AG08396 (cell line): ENCODE data around the gene TNFRSF1B.
A peak's percentile ranks its signal among the peaks of the same experiment; 100 is the strongest.

Source experiments
- DNase-seq: peaks from one replicate; pipeline ENCODE4 v3.0.0; 2012; ENCODE audit warnings: low spot score, mixed read lengths

TNFRSF1B gene

DNA sequence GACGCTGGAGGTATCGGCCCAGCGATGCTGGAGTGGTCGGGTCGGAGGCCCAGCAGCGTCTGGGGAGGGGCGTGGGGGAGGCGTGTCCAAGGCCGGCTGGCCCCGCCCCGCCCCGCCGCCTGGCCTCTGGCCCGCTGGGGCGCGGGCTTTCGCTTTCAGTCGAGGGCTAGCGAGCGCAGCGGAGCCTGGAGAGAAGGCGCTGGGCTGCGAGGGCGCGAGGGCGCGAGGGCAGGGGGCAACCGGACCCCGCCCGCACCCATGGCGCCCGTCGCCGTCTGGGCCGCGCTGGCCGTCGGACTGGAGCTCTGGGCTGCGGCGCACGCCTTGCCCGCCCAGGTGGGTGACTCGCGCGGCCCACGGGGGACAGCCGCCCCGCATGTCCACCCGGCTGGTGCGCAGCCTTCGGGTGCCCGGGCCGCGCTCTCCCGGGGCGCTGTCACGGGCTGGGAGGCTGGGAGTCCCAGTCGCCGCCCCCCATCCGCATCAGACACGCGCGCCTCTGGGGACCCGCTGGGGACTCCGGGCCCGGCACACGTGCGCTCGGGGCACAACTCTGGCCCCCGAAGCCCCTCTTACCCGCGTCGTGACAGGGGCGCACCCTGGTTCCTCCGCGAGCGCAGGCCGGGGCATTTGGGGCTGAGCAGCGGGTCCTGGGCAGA, at the start of gene TNFRSF1B:
TSS of gene TNFRSF1B (plus strand) at position 158 of the 659 bp plus-strand sequence. CDS start at position 259, 101 bp downstream.
- peak; percentile 87 for DNase-seq

- DNase-seq: peak; percentile 54
These were observed 45.4 kb upstream of the TNFRSF1B start for GRCh38 chr1:12121212-12122003.

DNA sequence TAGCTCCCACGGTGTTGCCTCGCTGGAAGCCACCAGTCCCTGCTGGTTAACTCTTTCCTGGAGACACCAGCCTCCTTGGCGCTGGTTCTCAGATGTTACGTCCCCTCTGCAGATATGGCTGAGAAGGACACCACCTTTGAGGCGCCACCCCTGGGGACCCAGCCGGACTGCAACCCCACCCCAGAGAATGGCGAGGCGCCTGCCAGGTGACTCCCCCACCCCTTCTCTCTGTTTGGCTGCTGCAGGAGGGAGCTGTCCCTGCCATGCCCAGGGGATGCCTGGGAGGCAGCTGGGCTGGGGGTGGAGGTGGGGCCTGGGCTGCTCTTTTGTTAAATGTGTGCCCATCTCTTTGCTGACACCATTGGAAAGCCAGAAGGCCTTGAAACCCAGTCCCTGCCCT, 43.6 kb upstream of the TNFRSF1B start:
- no peak for DNase-seq

GRCh38 chr1:12124693-12125421, 41.9 kb upstream of the TNFRSF1B start:
- DNase-seq: peak; percentile 69

GRCh38 chr1:12125422-12126355, 41.1 kb upstream of the TNFRSF1B start:
- DNase-seq: no peak

DNA sequence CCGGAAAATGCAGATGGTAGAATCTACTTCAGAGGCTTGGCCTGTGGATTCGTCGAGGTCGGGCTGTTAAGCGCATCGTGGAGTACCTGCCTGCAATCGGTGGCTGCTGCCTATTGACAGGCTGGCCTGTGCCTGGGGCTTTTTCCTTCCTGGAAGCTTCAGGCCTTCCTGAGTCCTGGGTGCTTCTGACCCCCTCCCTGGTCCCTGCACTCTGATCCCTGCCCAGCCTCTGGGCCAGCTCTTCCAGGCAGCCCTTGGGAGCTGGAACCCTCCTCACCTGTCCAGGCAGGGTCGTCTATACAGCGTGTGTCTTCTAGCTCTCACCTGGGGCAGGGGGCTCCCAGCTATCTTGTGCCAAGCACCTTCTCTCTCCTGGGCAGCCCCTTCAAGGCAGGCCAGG, 40.0 kb upstream of the TNFRSF1B start:
- no peak for DNase-seq

GRCh38 chr1:12127206-12127810, 39.5 kb upstream of the TNFRSF1B start:
- DNase-seq: no peak

GRCh38 chr1:12128120-12128519, 38.7 kb upstream of the TNFRSF1B start:
- DNase-seq: no peak

- no peak for DNase-seq
These were observed 37.2 kb upstream of the TNFRSF1B start for GRCh38 chr1:12129624-12130023.

GRCh38 chr1:12130466-12131130, 36.2 kb upstream of the TNFRSF1B start:
- no peak for DNase-seq

GRCh38 chr1:12132078-12132477, 34.7 kb upstream of the TNFRSF1B start:
- peak; percentile 45 for DNase-seq

DNA sequence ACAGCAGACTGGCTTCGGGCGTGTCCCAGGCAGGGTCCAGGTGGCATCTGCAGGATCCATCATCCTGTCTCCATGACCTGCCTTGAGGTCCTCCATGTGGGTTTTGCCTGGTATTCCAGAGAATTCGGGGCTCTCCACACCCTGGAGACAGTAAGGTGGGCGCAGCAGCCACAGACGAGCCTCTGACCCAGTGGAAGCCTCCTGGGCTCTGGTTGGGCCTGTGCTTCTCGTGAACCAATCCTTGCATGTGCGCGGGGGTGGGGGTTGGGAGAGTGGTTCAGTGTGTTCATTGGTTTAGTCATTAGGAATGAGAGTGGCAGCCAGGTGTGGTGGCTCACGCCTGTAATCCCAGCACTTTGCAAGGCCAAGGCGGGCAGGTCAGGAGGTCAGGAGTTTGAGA, 32.1 kb upstream of the TNFRSF1B start:
- DNase-seq: no peak

DNA sequence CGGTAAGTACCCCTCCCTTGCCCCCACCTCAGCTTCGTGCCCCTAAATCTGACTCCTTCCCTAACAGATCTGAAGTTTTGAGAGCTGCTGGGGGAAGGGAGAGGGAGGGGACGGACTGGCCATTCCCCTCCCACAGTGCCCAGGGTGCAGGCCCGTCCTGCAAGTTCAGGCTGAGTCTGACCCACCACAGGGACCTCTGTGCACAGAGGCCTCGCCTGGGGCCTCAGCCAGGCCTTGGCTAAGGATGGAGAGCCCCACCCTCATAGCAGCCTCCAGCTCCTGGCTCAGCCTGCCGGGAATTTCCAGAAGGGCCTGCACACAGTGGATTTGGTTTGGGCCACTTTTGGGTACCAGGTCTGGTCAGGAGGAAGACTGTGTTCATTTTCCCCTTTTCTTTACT, 31.2 kb upstream of the TNFRSF1B start:
- no peak for DNase-seq

- DNase-seq: no peak
These were observed 29.7 kb upstream of the TNFRSF1B start for GRCh38 chr1:12136916-12137610.

DNA sequence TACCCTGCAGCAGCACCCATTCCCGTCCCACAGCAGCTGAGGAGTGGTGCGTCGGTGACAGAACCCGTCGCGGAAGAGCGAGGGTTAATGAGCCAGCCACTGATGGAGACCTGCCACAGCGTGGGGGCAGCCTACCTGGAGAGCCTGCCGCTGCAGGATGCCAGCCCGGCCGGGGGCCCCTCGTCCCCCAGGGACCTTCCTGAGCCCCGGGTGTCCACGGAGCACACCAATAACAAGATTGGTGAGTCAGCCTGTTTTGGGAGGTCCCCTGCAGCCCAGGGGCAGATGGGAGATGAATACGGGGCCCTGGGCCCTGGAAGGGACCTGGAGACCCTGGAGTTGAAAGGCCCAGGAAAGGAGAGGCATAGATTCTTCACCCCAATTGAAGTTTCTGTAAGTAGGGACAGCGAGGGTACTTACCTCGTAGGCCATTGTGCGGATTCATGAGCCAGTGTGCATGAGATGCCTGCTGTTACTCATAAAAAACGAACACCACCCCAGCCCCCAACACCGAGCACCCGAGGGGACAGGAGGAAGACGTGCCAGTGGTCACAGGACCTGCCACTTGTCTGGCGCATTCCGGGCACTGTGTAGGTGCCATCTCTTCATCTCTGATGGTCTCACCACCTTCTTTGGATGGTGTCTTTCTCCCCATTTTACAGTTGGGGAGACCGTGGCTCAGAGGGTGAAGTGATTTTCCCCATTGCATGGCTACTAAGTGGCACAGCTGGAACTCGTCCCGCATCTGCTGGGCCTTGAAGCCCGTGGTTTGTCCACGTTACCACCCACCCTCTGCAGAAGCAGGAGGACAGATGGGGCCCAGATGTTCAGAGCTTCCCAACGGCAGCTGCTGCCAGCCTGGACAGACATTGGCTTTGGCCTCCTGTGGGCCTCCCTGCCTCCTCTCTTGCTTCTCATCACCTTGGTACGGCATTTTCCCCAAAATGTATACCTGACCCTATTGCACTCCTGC, 28.3 kb upstream of the TNFRSF1B start:
- no peak for DNase-seq

GRCh38 chr1:12140016-12140415, 26.8 kb upstream of the TNFRSF1B start:
- no peak for DNase-seq

GRCh38 chr1:12140515-12141162, 26.2 kb upstream of the TNFRSF1B start:
- DNase-seq: no peak

DNA sequence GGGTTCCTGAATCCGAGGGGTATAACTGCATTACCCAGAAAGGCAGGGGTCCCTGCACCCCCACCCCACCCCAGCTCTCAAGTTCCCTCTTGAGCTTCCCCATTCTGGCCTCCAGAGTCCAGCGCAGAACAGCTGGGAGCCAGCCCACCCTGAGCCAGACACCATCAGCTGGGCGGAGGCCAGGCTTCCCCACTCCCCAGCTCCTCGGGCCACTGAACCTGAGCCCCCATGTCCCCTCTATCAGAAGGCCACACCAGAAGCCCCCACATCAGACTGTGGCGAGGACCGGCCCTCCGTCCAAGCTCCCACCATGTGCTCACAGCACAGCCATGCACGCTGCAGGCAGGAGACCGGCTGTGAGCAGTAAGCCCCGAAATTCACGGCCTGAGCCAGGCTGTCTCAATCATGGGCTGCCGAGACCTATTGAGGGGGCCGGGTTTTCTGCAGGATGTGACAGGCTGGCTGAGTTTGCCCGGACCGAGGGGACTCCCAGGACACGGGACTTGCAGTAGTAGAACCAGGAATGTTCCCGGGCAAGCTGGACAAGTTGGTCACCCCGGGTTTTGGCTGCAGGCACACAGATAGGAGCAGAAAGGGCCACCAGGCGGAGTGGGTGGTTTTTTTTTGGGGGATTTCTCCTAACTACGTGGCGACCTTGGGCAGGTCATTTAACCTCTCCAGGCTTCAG, 25.5 kb upstream of the TNFRSF1B start:
- no peak for DNase-seq
